Hematopoietic multipotent progenitor cell treated with erythropoietin and hydrocortisone succinate and interleukin-3 and kit ligand, for 17 days (in vitro differentiated cells): Measurements from ENCODE around the gene EIF4E.
"Not testable (repeated sequence)": the region's sequence is repeated elsewhere in the genome, so short reads cannot be mapped to it uniquely, and the experiment has no call there.

Experiments used
- DNase-seq: peaks from one replicate; pipeline ENCODE4 v3.0.0-alpha.2; 2015; ENCODE audit warnings: low spot score

The EIF4E gene

GRCh38 chr4:98928505-98929340 is at the start of gene EIF4E:
TSS of gene EIF4E (minus strand) at chr4:98929133. CDS start at chr4:98929112, 21 bp downstream.
- DNase-seq: peak; percentile 100

- DNase-seq: no peak
Measured at GRCh38 chr4:98977557-98977956, 48.6 kb upstream of the EIF4E start.

- DNase-seq: no peak
Measured at GRCh38 chr4:98976716-98977115, 47.8 kb upstream of the EIF4E start.

GRCh38 chr4:98969878-98970785 is 41.2 kb upstream of the EIF4E start:
- no peak for DNase-seq

- DNase-seq: no peak
Measured at GRCh38 chr4:98967786-98968329, 38.9 kb upstream of the EIF4E start.

- DNase-seq: no peak
Measured at GRCh38 chr4:98966926-98967325, 38.0 kb upstream of the EIF4E start.

- no peak for DNase-seq
Measured at GRCh38 chr4:98963538-98964433, 34.9 kb upstream of the EIF4E start.

- no peak for DNase-seq
Measured at GRCh38 chr4:98961770-98962169, 32.8 kb upstream of the EIF4E start.

- no peak for DNase-seq
Measured at GRCh38 chr4:98959411-98959810, 30.5 kb upstream of the EIF4E start.

GRCh38 chr4:98958065-98958464 is 29.1 kb upstream of the EIF4E start:
- no peak for DNase-seq

GRCh38 chr4:98955229-98955628 is 26.3 kb upstream of the EIF4E start:
- DNase-seq: no peak

GRCh38 chr4:98951710-98952109 is 22.8 kb upstream of the EIF4E start:
- no peak for DNase-seq

GRCh38 chr4:98950925-98951324 is 22.0 kb upstream of the EIF4E start:
- no peak for DNase-seq

- no peak for DNase-seq
Measured at GRCh38 chr4:98946359-98946758, 17.4 kb upstream of the EIF4E start.

- DNase-seq: no peak
Measured at GRCh38 chr4:98945297-98945850, 16.4 kb upstream of the EIF4E start.

- DNase-seq: peak; percentile 76
Measured at GRCh38 chr4:98939892-98940298, 11.0 kb upstream of the EIF4E start.

- no peak for DNase-seq
Measured at GRCh38 chr4:98939438-98939837, 10.5 kb upstream of the EIF4E start.

- no peak for DNase-seq
Measured at GRCh38 chr4:98937986-98938720, 9.2 kb upstream of the EIF4E start.

GRCh38 chr4:98935633-98936032 is 6.7 kb upstream of the EIF4E start:
- DNase-seq: no peak

- DNase-seq: not testable (repeated sequence)
Measured at GRCh38 chr4:98934851-98935250, 5.9 kb upstream of the EIF4E start.

- no peak for DNase-seq
Measured at GRCh38 chr4:98932539-98932938, 3.6 kb upstream of the EIF4E start.
